ENCODE results near the gene RCBTB2. TPM values are rescaled to one million over a fixed set of nuclear protein-coding genes. Genes with fewer than 3 reads are reported as not detected.

RCBTB2 gene
- total and polyA plus RNA-seq, 2 donors (not counting 3 experiments of a cell fraction or from before 2014, with no cell fraction given) = 10.7 to 12.6 TPM

DNA sequence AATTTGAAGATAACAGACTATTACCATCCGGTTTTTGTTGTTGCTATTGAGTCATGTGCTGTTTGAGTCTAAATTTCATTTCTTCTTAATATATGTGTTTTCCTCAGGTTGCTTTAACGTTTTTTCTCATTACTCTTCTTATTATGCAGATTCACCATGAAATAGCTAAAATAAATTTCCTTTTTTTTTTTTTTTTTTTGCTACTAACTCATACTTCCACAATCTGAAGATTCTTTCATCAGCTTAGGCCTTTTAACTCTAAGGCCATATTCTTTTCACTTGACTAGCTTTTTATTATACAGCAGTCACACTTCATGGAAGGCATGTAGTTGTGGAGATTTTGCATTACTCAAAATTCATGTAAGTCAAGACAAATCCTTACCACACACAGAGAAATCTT lies 23.9 kb upstream of the RCBTB2 start:
- Histone ChIP-seq H3K4me2 (ENCODE audit: insufficient read depth, low read length) (no peak overlapping the region), H3K4me3 (replicated peaks in 1 of 3; ENCODE audit: insufficient read depth in 1 of 3, low read depth in 1 of 3, low read length in 3 of 3) (no peak overlapping the region), H3K9me3 (replicated peaks; ENCODE audit: control insufficient read depth, insufficient read depth, low read length) (no peaks in the 10 kb centered on the region), H3K9me1 (replicated peaks; ENCODE audit: control insufficient read depth, extremely low read depth, insufficient read depth, low read length) (no peaks in the 10 kb centered on the region), H3K36me3 (ENCODE audit: control insufficient read depth in 2 of 2, extremely low read depth in 1 of 2, insufficient read depth in 2 of 2, low read length in 2 of 2) (no peaks in the 10 kb centered on the region), H3K4me1 (ENCODE audit: control insufficient read depth, extremely low read depth, insufficient read depth, low read length) (no peaks in the 10 kb centered on the region), H3K9ac (replicated peaks; ENCODE audit: extremely low read depth, insufficient read depth, low read length) (no peak overlapping the region), H3K27me3 (ENCODE audit: control insufficient read depth in 2 of 2, insufficient read depth in 2 of 2, low read length in 2 of 2) (no peaks in the 10 kb centered on the region), H3K27ac (ENCODE audit: insufficient read depth, low read depth, low read length) (no peak overlapping the region), H2AFZ (ENCODE audit: low read depth, low read length) (no peak overlapping the region), H3K79me2 (ENCODE audit: control insufficient read depth, insufficient read depth, low read length) (no peaks in the 10 kb centered on the region), H4K20me1 (replicated peaks; ENCODE audit: control insufficient read depth, extremely low read depth, insufficient read depth, low read length) (no peaks in the 10 kb centered on the region)
- no peak for FAIRE-seq
- intact Hi-C loops (cut with micrococcal nuclease) (no loop called here), dilution Hi-C loops (cut with MboI; ENCODE audit: extremely low pct_ligation_motif_present, low sequenced_read_pairs) (no loop called here)
- ChIA-PET CTCF (interaction anchor here (1.1 to 1.3 kb wide), 3 partner anchors 10 to 23 kb away, joined by 4 to 5 read pairs (median 4); no protein-coding TSS in a partner anchor), POLR2A (no interaction called here)
- no TSS peak for BruUV-seq (replicated peaks)
- DNase-seq (ENCODE audit: low read depth, low spot score) = no peak
- TF ChIP-seq, protein P1, sequence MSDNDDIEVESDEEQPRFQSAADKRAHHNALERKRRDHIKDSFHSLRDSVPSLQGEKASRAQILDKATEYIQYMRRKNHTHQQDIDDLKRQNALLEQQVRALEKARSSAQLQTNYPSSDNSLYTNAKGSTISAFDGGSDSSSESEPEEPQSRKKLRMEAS (IDR thresholded peaks at IDR 0.05; ENCODE audit: insufficient read depth, insufficient read length) = no peak
- TF ChIP-seq MYC (IDR thresholded peaks at IDR 0.05; ENCODE audit: low read depth, low read length) (no peak), POLR2A (IDR thresholded peaks at IDR 0.05; ENCODE audit: low read depth, low read length) (no peak)
- TF ChIP-seq, protein P2, sequence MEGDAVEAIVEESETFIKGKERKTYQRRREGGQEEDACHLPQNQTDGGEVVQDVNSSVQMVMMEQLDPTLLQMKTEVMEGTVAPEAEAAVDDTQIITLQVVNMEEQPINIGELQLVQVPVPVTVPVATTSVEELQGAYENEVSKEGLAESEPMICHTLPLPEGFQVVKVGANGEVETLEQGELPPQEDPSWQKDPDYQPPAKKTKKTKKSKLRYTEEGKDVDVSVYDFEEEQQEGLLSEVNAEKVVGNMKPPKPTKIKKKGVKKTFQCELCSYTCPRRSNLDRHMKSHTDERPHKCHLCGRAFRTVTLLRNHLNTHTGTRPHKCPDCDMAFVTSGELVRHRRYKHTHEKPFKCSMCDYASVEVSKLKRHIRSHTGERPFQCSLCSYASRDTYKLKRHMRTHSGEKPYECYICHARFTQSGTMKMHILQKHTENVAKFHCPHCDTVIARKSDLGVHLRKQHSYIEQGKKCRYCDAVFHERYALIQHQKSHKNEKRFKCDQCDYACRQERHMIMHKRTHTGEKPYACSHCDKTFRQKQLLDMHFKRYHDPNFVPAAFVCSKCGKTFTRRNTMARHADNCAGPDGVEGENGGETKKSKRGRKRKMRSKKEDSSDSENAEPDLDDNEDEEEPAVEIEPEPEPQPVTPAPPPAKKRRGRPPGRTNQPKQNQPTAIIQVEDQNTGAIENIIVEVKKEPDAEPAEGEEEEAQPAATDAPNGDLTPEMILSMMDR (IDR thresholded peaks at IDR 0.05; ENCODE audit: extremely low read depth in 1 of 2, insufficient read depth in 1 of 2, low read depth in 1 of 2, low read length in 2 of 2) = no peak

- H3K9me1 ChIP-seq (replicated peaks; ENCODE audit: control insufficient read depth, extremely low read depth, insufficient read depth, low read length) = no peaks in the 10 kb centered on the region
- no peak overlapping the region for H3K27ac ChIP-seq (ENCODE audit: insufficient read depth, low read depth, low read length)
- H3K4me2 ChIP-seq (ENCODE audit: insufficient read depth, low read length) = no peak overlapping the region
- ChIA-PET CTCF (interaction anchor here (1.0 kb wide), 1 partner anchor 24 kb away, joined by 3 read pairs; no protein-coding TSS in a partner anchor), POLR2A (no interaction called here)
- intact Hi-C loops (cut with micrococcal nuclease) = no loop called here
- dilution Hi-C loops (cut with MboI; ENCODE audit: extremely low pct_ligation_motif_present, low sequenced_read_pairs) = no loop called here
- DNase-seq (ENCODE audit: low read depth, low spot score) = no peak
- no peaks in the 10 kb centered on the region for H3K79me2 ChIP-seq (ENCODE audit: control insufficient read depth, insufficient read depth, low read length)
- TF ChIP-seq, protein P2 (IDR thresholded peaks at IDR 0.05; ENCODE audit: extremely low read depth in 1 of 2, insufficient read depth in 1 of 2, low read depth in 1 of 2, low read length in 2 of 2) = no peak
- TF ChIP-seq POLR2A (IDR thresholded peaks at IDR 0.05; ENCODE audit: low read depth, low read length) = no peak
- TF ChIP-seq EZH2 (IDR thresholded peaks at IDR 0.05; ENCODE audit: borderline replicate concordance, low read depth, low read length, severe bottlenecking) = no peak
- no peak for TF ChIP-seq JUN (IDR thresholded peaks at IDR 0.05; ENCODE audit: borderline replicate concordance, insufficient read depth, insufficient read length, low read depth)
- no peak for TF ChIP-seq GATA2 (IDR thresholded peaks at IDR 0.05; ENCODE audit: insufficient read depth, insufficient read length, low read depth, low read length)
- no peak for TF ChIP-seq POLR2AphosphoS5 (IDR thresholded peaks at IDR 0.05; ENCODE audit: insufficient read depth, low read depth, low read length)
- TF ChIP-seq, protein P1 (IDR thresholded peaks at IDR 0.05; ENCODE audit: insufficient read depth, insufficient read length) = no peak
- no peak for TF ChIP-seq FOS (IDR thresholded peaks at IDR 0.05; ENCODE audit: borderline replicate concordance, insufficient read depth, low read length)
- no peak for TF ChIP-seq MYC (IDR thresholded peaks at IDR 0.05; ENCODE audit: low read depth, low read length)
- H2AFZ ChIP-seq (ENCODE audit: low read depth, low read length) = no peak overlapping the region
- H3K4me3 ChIP-seq (replicated peaks in 1 of 3; ENCODE audit: insufficient read depth in 1 of 3, low read depth in 1 of 3, low read length in 3 of 3) = no peak overlapping the region
- H3K9me3 ChIP-seq (replicated peaks; ENCODE audit: control insufficient read depth, insufficient read depth, low read length) = no peaks in the 10 kb centered on the region
- no peaks in the 10 kb centered on the region for H3K4me1 ChIP-seq (ENCODE audit: control insufficient read depth, extremely low read depth, insufficient read depth, low read length)
- H3K9ac ChIP-seq (replicated peaks; ENCODE audit: extremely low read depth, insufficient read depth, low read length) = no peak overlapping the region
- FAIRE-seq = no peak
- H3K36me3 ChIP-seq (ENCODE audit: control insufficient read depth in 2 of 2, extremely low read depth in 1 of 2, insufficient read depth in 2 of 2, low read length in 2 of 2) = no peaks in the 10 kb centered on the region
- H3K27me3 ChIP-seq (ENCODE audit: control insufficient read depth in 2 of 2, insufficient read depth in 2 of 2, low read length in 2 of 2) = no peaks in the 10 kb centered on the region
- BruUV-seq (replicated peaks) = no TSS peak
- H4K20me1 ChIP-seq (replicated peaks; ENCODE audit: control insufficient read depth, extremely low read depth, insufficient read depth, low read length) = no peaks in the 10 kb centered on the region
These were observed 22.6 kb upstream of the RCBTB2 start for GRCh38 chr13:48555441-48555840.

Measured in endothelial cell of umbilical vein (primary cell).